HepG2 (cell line): ENCODE results near the gene RFX2. TPM values are rescaled to one million over a fixed set of nuclear protein-coding genes. Genes with fewer than 3 reads are reported as not detected.

Experiments
- AHR ChIP-seq: IDR thresholded peaks from 2 replicates; pipeline ENCODE4 v1.6.1; 2018; ENCODE audit warnings: missing genetic modification reagents, missing compliant biosample characterization
- ATRX ChIP-seq: sonication (generic); formaldehyde crosslinking; IDR thresholded peaks from 2 replicates; pipeline ENCODE4 v1.4.0; 2020; ENCODE audit warnings: missing genetic modification reagents, borderline replicate concordance
- EEA1 ChIP-seq: sonication (generic); formaldehyde crosslinking; IDR thresholded peaks from 2 replicates; pipeline ENCODE4 v1.5.1; 2020; ENCODE audit warnings: mild to moderate bottlenecking, missing genetic modification reagents, borderline replicate concordance
- EP300 ChIP-seq, 3 experiments: sonication (generic) in 1 of 3; formaldehyde crosslinking in 1 of 3; IDR thresholded peaks; 2 replicates each; pipeline versions ENCODE4 v1.5.1 to v1.6.1; 2011 to 2020; ENCODE audit warnings: low read depth in 2 of 3, low read length in 2 of 3, borderline replicate concordance in 1 of 3, improper control_type of control experiment in 1 of 3, mild to moderate bottlenecking in 1 of 3, missing genetic modification reagents in 1 of 3, moderate library complexity in 1 of 3
- ETV6 ChIP-seq: sonication (generic); formaldehyde crosslinking; conservative IDR thresholded peaks from 2 replicates; pipeline ENCODE4 v1.4.0; 2020; ENCODE audit warnings: missing genetic modification reagents
- HDAC1 ChIP-seq: sonication (generic); formaldehyde crosslinking; IDR thresholded peaks from 2 replicates; pipeline ENCODE4 v1.5.1; 2020; ENCODE audit warnings: mild to moderate bottlenecking, missing genetic modification reagents
- SP4 ChIP-seq: sonication (generic); formaldehyde crosslinking; IDR thresholded peaks from 2 replicates; pipeline ENCODE4 v1.8.1; 2023; ENCODE audit warnings: mild to moderate bottlenecking, missing genetic modification reagents
- TCF12 ChIP-seq, 2 experiments: fragments of 450-650 bp in 1 of 2; sonication (generic) in 1 of 2; formaldehyde crosslinking in 1 of 2; IDR thresholded peaks; 2 replicates each; pipeline versions ENCODE4 v1.6.1 to v1.8.0; 2017 to 2022; ENCODE audit warnings: antibody characterized with exemption in 1 of 2, mild to moderate bottlenecking in 1 of 2, missing genetic modification reagents in 1 of 2, moderate library complexity in 1 of 2
- TMF1 ChIP-seq: sonication (generic); formaldehyde crosslinking; IDR thresholded peaks from 2 replicates; pipeline ENCODE4 v1.8.1; 2022; ENCODE audit warnings: low read depth, missing genetic modification reagents
- ZNF230 ChIP-seq: sonication (generic); formaldehyde crosslinking; IDR thresholded peaks from 2 replicates; pipeline ENCODE4 v1.4.0; 2020; ENCODE audit warnings: mild to moderate bottlenecking, missing genetic modification reagents
- ZNF256 ChIP-seq: sonication (generic); formaldehyde crosslinking; conservative IDR thresholded peaks from 2 replicates; pipeline ENCODE4 v1.4.0; 2020; ENCODE audit warnings: missing genetic modification reagents
- ZNF292 ChIP-seq: sonication (generic); formaldehyde crosslinking; IDR thresholded peaks from 2 replicates; pipeline ENCODE4 v1.8.1; 2022; ENCODE audit warnings: mild to moderate bottlenecking, low read depth, missing genetic modification reagents, borderline replicate concordance
- polyA plus RNA-seq, 8 experiments: library from polyadenylated mRNA; depleted of rRNA in 3 of 8; stranded (reverse) in 7 of 8; unstranded in 1 of 8; fragments of >200 nt; fragmentation: Illumina TruSeq in 4 of 8; extraction: Trizol in 4 of 8; gene quantifications; 2 replicates each; pipeline versions ENCODE4 v1.2.1 to v1.2.3, GENCODE V29; 2011 to 2016; ENCODE audit warnings: low read depth in 4 of 8, missing spikeins in 1 of 8, mixed read lengths in 1 of 8; ENCODE audit not compliant: insufficient read depth in 1 of 8
- total RNA-seq, 5 experiments: library from RNA; depleted of rRNA; stranded (reverse); fragments of >200 nt; fragmentation: Illumina TruSeq; extraction: Trizol; gene quantifications; 2 replicates each; pipeline ENCODE4 v1.2.3, GENCODE V29; 2016; ENCODE audit warnings: low read depth in 1 of 5
- TF ChIP-seq, protein P1 (sequence below): sonication (generic); formaldehyde crosslinking; IDR thresholded peaks from 2 replicates; pipeline ENCODE4 v1.5.0; 2020; ENCODE audit warnings: mild to moderate bottlenecking, low read depth, missing genetic modification reagents, borderline replicate concordance
- TF ChIP-seq, protein P2 (sequence below): sonication (generic); formaldehyde crosslinking; IDR thresholded peaks from 2 replicates; pipeline ENCODE4 v1.4.0; 2020; ENCODE audit warnings: mild to moderate bottlenecking, missing genetic modification reagents
- TF ChIP-seq, protein P3 (sequence below): sonication (generic); formaldehyde crosslinking; IDR thresholded peaks from 2 replicates; pipeline ENCODE4 v1.5.0; 2020; ENCODE audit warnings: mild to moderate bottlenecking, missing genetic modification reagents
- TF ChIP-seq, protein P4 (sequence below): sonication (generic); formaldehyde crosslinking; IDR thresholded peaks from 2 replicates; pipeline ENCODE4 v1.4.0; 2020; ENCODE audit warnings: missing genetic modification reagents
- TF ChIP-seq, protein P5 (sequence below): sonication (generic); formaldehyde crosslinking; IDR thresholded peaks from 2 replicates; pipeline ENCODE4 v1.5.0; 2020; ENCODE audit warnings: missing genetic modification reagents
- TF ChIP-seq, protein P6 (sequence below): sonication (generic); formaldehyde crosslinking; IDR thresholded peaks from 2 replicates; pipeline ENCODE4 v1.9.0; 2021; ENCODE audit warnings: missing genetic modification reagents, borderline replicate concordance

Gene RFX2
- total and polyA plus RNA-seq, 2 of the 13 experiments (the other 11 are each of a cell fraction or from before 2014, with no cell fraction given): 2.8 to 3.3 TPM

DNA sequence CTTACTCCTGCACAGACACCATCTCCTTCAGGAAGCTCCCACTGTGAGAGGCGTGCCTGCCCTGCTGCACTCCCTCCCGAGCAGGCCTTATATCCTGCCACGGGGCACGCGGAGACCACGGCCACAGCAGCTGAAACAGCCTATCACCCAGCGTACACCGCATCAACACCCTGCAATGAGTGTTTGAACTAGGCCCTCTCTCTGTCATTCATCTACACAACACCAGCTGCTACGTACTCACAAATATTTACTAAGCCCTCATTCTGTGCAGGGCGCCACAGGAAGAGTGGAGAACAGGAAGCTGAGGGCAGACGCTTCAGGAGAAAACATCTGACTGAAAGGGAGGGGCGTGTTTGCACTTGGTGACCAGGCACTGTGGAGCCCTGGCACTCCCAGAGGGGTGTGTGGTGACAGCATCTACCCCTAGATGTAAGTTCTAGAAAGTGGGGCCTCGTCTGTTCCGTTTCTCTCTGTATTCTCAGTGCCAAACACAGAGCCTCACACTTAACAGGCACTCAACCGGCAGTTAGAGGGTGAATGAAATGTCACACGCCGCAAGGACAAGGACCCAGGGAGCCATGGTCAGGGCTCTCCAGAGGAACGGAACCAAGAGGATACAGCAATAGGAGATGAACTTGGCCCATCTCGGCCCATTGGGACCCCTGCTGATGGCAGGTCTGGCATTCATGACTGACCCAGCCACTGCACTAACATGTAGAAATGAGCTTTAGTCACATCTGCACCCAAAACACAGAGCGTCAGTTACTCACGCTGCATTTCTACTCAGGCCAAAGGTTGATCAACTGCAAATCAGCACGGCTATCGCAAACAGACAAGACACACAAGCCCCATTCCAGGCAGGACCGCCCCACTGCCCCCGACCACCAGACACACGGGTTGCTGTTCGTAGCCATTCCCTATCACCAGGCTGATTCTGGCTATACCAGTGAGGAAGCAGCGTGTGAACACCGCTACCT, 148.0 kb downstream of the RFX2 start (continued):
- no peak for TF ChIP-seq ATRX
- 0 out of 2 replicates have a peak, but pooled peaks have one; percentile 31 for TF ChIP-seq ZNF256 (CRISPR knock-in tag)
- TF ChIP-seq ZNF292 (CRISPR knock-in tag): peak; percentile 66; the same call in 1 of the 2 replicates
- peak; percentile 98 for TF ChIP-seq HDAC1 (CRISPR knock-in tag)
- no peak for TF ChIP-seq TCF12 (IDR thresholded peaks at IDR 0.05)
- TF ChIP-seq TCF12 (CRISPR knock-in tag; IDR thresholded peaks at IDR 0.05): 0 out of 2 replicates have a peak, but pooled peaks have one; percentile 94
- no peak for TF ChIP-seq SP4 (CRISPR knock-in tag)
- peak; percentile 20 to 82; a peak in 3 of 4 replicates for TF ChIP-seq EP300 (IDR thresholded peaks at IDR 0.05; ENCODE audit: low read depth in 2 of 2, low read length in 2 of 2)
- peak; percentile 86 for TF ChIP-seq EP300 (CRISPR knock-in tag; IDR thresholded peaks at IDR 0.05; ENCODE audit: borderline replicate concordance)
- TF ChIP-seq, protein P1, sequence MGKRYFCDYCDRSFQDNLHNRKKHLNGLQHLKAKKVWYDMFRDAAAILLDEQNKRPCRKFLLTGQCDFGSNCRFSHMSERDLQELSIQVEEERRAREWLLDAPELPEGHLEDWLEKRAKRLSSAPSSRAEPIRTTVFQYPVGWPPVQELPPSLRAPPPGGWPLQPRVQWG (CRISPR knock-in tag): no peak
- TF ChIP-seq, protein P2, sequence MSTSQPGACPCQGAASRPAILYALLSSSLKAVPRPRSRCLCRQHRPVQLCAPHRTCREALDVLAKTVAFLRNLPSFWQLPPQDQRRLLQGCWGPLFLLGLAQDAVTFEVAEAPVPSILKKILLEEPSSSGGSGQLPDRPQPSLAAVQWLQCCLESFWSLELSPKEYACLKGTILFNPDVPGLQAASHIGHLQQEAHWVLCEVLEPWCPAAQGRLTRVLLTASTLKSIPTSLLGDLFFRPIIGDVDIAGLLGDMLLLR (CRISPR knock-in tag): no peak; the same call in 1 of the 2 replicates
- TF ChIP-seq AHR (CRISPR knock-in tag): no peak
- TF ChIP-seq, protein P3, sequence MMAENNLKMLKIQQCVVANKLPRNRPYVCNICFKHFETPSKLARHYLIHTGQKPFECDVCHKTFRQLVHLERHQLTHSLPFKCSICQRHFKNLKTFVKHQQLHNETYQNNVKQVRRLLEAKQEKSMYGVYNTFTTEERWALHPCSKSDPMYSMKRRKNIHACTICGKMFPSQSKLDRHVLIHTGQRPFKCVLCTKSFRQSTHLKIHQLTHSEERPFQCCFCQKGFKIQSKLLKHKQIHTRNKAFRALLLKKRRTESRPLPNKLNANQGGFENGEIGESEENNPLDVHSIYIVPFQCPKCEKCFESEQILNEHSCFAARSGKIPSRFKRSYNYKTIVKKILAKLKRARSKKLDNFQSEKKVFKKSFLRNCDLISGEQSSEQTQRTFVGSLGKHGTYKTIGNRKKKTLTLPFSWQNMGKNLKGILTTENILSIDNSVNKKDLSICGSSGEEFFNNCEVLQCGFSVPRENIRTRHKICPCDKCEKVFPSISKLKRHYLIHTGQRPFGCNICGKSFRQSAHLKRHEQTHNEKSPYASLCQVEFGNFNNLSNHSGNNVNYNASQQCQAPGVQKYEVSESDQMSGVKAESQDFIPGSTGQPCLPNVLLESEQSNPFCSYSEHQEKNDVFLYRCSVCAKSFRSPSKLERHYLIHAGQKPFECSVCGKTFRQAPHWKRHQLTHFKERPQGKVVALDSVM: no peak
- TF ChIP-seq, protein P4, sequence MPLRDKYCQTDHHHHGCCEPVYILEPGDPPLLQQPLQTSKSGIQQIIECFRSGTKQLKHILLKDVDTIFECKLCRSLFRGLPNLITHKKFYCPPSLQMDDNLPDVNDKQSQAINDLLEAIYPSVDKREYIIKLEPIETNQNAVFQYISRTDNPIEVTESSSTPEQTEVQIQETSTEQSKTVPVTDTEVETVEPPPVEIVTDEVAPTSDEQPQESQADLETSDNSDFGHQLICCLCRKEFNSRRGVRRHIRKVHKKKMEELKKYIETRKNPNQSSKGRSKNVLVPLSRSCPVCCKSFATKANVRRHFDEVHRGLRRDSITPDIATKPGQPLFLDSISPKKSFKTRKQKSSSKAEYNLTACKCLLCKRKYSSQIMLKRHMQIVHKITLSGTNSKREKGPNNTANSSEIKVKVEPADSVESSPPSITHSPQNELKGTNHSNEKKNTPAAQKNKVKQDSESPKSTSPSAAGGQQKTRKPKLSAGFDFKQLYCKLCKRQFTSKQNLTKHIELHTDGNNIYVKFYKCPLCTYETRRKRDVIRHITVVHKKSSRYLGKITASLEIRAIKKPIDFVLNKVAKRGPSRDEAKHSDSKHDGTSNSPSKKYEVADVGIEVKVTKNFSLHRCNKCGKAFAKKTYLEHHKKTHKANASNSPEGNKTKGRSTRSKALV (CRISPR knock-in tag): no peak
- 0 out of 2 replicates have a peak, but pooled peaks have one; percentile 28 for TF ChIP-seq ZNF230 (CRISPR knock-in tag)
- TF ChIP-seq ETV6 (CRISPR knock-in tag): 0 out of 2 replicates have a peak, but pooled peaks have one; percentile 53
- TF ChIP-seq, protein P5, sequence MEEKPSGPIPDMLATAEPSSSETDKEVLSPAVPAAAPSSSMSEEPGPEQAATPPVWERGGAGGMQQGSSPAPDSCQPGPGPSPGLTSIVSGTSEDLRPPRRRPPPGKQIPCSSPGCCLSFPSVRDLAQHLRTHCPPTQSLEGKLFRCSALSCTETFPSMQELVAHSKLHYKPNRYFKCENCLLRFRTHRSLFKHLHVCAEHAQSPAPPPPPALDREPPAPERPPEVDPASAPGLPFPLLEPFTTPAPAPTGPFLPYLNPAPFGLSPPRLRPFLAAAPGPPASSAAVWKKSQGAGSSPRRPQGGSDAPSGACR: peak; percentile 95
- TF ChIP-seq, protein P6, sequence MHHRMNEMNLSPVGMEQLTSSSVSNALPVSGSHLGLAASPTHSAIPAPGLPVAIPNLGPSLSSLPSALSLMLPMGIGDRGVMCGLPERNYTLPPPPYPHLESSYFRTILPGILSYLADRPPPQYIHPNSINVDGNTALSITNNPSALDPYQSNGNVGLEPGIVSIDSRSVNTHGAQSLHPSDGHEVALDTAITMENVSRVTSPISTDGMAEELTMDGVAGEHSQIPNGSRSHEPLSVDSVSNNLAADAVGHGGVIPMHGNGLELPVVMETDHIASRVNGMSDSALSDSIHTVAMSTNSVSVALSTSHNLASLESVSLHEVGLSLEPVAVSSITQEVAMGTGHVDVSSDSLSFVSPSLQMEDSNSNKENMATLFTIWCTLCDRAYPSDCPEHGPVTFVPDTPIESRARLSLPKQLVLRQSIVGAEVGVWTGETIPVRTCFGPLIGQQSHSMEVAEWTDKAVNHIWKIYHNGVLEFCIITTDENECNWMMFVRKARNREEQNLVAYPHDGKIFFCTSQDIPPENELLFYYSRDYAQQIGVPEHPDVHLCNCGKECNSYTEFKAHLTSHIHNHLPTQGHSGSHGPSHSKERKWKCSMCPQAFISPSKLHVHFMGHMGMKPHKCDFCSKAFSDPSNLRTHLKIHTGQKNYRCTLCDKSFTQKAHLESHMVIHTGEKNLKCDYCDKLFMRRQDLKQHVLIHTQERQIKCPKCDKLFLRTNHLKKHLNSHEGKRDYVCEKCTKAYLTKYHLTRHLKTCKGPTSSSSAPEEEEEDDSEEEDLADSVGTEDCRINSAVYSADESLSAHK (CRISPR knock-in tag): no peak
- TF ChIP-seq TMF1 (CRISPR knock-in tag): peak; percentile 85
- no peak for TF ChIP-seq EEA1 (CRISPR knock-in tag)
